Measurements from ENCODE around the gene GALNT2.

Gene GALNT2

GRCh38 chr1:230264342-230264741 is 197.3 kb downstream of the GALNT2 start:
- no peak for TF ChIP-seq ZFX (IDR thresholded peaks at IDR 0.05; ENCODE audit: borderline replicate concordance)
- TF ChIP-seq CTCF (IDR thresholded peaks at IDR 0.05), result no peak
- H3K27ac ChIP-seq, result no peak overlapping the region

GRCh38 chr1:230265200-230266115 is 198.4 kb downstream of the GALNT2 start:
- TF ChIP-seq CTCF (IDR thresholded peaks at IDR 0.05) (no peak), ZFX (IDR thresholded peaks at IDR 0.05; ENCODE audit: borderline replicate concordance) (no peak)

GRCh38 chr1:230266456-230266855 is 199.4 kb downstream of the GALNT2 start:
- no peak overlapping the region for H3K27ac ChIP-seq
- TF ChIP-seq CTCF (IDR thresholded peaks at IDR 0.05), result no peak

More at GRCh38 chr1:230265200-230266115, 198.4 kb downstream of the GALNT2 start:
- H3K27ac ChIP-seq, result no peak overlapping the region

GRCh38 chr1:230267338-230268065 is 200.5 kb downstream of the GALNT2 start:
- TF ChIP-seq CTCF (IDR thresholded peaks at IDR 0.05) (no peak), ZFX (IDR thresholded peaks at IDR 0.05; ENCODE audit: borderline replicate concordance) (no peak)
- no peak overlapping the region for H3K27ac ChIP-seq

- H3K27ac ChIP-seq, result no peak overlapping the region
- TF ChIP-seq ZFX (IDR thresholded peaks at IDR 0.05; ENCODE audit: borderline replicate concordance), result no peak
- peak; percentile 85 for TF ChIP-seq CTCF (IDR thresholded peaks at IDR 0.05)
Measured at GRCh38 chr1:230268371-230269170, 201.5 kb downstream of the GALNT2 start.

- no peak for TF ChIP-seq CTCF (IDR thresholded peaks at IDR 0.05)
- no peak for TF ChIP-seq ZFX (IDR thresholded peaks at IDR 0.05; ENCODE audit: borderline replicate concordance)
- H3K27ac ChIP-seq, result no peak overlapping the region
Measured at GRCh38 chr1:230270185-230270558, 203.1 kb downstream of the GALNT2 start.
